NK-92 (cell line): Measurements from ENCODE around the gene GLIPR1L2.

Source experiments
- DNase-seq: peaks from one replicate; lab custom pipeline; 2025; ENCODE audit not compliant: unreplicated experiment; lab: John Stamatoyannopoulos, UW

Gene GLIPR1L2

DNA sequence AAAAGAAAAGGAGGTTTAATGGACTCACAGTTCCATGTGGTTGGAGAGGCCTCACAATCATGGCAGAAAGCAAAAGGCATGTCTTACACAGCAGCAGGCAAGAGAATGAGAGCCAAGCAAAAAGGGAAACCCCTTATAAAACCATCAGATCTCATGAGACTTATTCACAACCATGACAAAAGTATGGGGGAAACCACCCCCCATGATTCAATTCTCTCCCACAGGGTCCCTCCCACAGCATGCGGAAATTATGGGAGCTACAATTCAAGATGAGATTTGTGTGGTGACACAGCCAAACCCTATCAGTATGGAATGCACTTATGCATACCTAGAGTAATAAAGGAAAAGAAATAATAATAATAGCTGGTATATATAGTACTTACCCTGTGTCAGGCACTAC lies 85.2 kb downstream of the GLIPR1L2 start:
- no peak for DNase-seq

DNA sequence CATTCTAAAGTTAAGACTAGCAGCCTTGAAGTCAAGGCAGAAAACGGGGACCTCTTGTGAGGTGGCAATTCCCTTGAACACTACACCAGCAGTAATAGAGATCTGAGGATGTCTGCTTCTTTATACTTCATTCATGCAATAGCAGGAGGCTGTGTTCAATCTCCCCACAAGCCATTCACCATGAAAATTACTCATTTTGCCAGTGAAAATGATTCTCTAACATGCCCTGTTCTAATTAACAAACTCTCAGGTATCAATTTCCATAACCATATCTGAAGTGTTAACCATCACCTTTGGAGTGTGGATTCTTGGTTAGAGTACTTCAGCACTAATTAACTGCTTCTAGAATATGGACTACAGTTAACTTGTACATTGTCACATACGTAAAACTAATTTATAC lies 86.2 kb downstream of the GLIPR1L2 start:
- DNase-seq, result no peak

DNA sequence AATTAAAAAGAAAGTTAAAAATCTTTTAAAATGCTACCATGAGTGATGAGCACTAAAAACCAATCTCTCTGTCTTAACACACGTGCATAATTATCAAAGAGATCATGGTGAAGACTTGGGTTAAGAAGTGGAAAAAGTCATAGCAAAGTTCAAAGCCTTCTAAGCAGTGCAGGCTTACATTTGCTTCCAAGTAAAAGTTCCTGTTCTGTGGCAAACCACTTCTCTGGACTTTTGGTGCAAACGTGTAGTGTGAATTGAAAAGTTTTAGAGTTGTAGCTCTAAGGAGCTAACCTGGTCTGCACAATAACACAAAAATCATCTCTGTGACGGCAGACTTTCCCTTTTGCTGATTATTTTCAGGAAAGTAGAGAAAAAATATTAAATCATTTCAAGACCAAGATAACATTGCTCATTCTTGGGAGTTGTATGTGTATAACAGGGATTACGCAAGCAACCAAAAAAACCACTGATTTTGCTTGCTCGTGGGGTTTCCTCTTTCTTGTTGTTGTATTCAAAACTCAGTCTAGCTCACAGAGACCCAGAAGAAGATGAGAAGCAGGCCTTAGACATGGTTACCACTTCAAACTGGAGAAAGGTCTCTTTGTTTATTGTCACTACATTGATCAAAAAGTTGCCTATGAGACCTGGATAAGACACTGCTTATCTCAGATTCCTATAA lies 87.4 kb downstream of the GLIPR1L2 start:
- DNase-seq, result no peak

DNA sequence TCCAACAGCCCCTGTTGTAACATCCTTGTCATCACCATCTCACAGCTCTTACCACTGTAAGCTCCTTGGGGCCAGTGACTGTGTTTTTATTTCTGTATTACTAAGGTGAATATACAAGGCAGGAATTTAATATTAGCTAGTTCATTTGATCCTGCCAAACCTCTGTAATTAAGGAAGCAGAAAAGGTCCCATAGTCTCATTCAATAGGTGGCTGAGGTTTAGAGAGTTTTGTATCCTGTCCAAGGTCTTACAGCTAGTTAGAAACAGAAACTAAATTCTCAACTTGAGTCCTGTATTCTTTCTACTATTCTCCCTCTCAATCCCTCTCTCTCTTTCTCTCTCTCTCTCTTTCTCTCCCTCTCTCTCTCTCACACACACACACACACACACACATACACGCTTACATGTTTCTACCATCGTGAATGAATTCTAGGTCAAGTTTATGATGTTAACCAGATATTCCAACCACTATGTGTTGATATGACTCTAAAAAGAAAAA lies 89.1 kb downstream of the GLIPR1L2 start:
- DNase-seq, result no peak

DNA sequence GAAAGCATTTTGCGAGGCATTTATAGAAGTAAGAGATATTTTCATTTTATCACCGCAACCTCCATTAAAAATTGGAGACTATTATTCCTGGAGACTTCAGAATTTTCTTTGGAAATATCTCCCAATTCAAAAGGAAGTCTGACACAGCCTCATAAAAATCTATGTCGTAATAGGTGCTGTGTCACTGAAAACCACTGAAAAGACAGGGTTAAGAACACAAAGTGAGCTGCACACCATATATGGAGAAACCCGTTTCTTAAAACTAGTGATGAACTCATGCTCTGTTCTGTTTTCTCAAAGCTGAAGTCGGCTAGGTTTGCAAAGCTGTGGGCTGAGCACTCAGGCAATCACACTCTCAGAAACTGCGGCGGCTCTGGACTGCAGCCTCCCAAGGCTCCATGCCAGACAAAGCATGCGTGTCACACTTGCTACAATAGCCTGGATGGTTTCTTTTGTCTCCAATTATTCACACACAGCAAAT lies 89.6 kb downstream of the GLIPR1L2 start, which contains the start of gene GLIPR1:
Gene GLIPR1, plus strand, starts transcription at position 287 of the 481 bp plus-strand sequence. Its CDS starts 126 bp downstream, at position 413.
- DNase-seq, result no peak

DNA sequence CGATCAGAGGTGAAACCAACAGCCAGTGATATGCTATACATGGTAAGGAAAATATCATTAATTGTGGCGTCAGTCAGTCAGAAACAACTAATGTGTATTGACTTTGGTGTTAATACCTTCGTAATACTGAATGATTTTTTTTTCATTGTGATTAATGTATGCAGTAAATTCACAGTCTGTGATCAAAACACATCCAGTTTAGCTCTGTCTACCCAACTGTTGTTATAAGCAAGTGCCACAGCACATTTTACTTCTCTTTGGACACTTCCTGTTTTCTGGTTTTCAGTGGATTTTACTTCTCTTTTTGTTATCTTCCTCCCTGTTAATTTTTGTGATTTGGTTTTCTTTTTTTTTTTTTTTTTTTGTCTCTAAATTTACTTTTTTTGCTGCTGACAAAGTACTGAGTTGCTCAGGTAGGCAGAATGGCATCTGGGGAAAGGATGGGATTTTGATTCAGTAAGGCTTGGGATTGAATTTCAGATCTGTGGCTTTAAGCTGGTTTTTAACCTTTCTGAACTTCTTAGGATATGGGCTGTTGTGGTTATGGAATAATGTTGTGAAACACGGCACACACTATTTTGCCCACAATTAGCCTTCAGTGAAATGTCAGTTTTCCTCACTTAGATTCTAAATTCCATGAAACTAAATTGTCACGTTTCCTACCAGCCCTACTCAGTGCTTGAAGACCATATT lies 90.3 kb downstream of the GLIPR1L2 start:
- DNase-seq, result no peak

DNA sequence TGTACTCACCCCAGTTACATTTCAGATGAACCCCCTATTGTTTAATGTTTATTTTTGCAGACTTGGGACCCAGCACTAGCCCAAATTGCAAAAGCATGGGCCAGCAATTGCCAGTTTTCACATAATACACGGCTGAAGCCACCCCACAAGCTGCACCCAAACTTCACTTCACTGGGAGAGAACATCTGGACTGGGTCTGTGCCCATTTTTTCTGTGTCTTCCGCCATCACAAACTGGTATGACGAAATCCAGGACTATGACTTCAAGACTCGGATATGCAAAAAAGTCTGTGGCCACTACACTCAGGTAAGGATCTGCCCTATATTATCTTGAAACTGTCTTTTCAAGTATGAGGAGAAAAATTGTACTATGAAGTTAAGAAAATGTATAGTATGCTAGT lies 90.9 kb downstream of the GLIPR1L2 start:
- no peak for DNase-seq
